GM12878 (cell line): ENCODE data around the gene PKHD1. TPM values are rescaled to one million over a fixed set of nuclear protein-coding genes. Genes with fewer than 3 reads are reported as not detected.

Source experiments
- ATAC-seq: fragments of 200-7000 bp; cut with Tn5 transposase; 3 replicates; pipeline ENCODE4 v1.9.1; 2020; ENCODE audit warnings: mild to moderate bottlenecking, moderate library complexity
- BruUV-seq: library from RNA; stranded (reverse); fragments of 400-500 nt; replicated peaks from 2 replicates; lab custom pipeline; 2021; lab: Mats Ljungman, UMichigan
- CTCF ChIA-PET: fragments of 300-600 bp; sonication (Branson Sonifier 250); formaldehyde crosslinking; extraction: SDS; loops from one replicate; lab custom pipeline; 2021; ENCODE audit warnings: inconsistent platforms; lab: Yijun Ruan, JAX
- POLR2A ChIA-PET: fragments of 350-600 bp; formaldehyde crosslinking; extraction: SDS; loops from one replicate; lab custom pipeline; 2021; ENCODE audit warnings: inconsistent platforms; lab: Charles Lee
- RAD21 ChIA-PET: fragments of 300-600 bp; sonication (Branson Sonifier 250); formaldehyde crosslinking; loops from one replicate; lab custom pipeline; 2023; ENCODE audit warnings: antibody characterized with exemption; ENCODE audit not compliant: unreplicated experiment; lab: Charles Lee
- SMC1A ChIA-PET: fragments of 300-600 bp; sonication (Branson Sonifier 250); formaldehyde crosslinking; loops from one replicate; lab custom pipeline; 2023; ENCODE audit not compliant: unreplicated experiment, uncharacterized antibody; lab: Charles Lee
- DNase-seq: peaks from one replicate; pipeline ENCODE4 v3.0.0-alpha.2; 2011; ENCODE audit warnings: low read depth, low spot score
- FAIRE-seq: peaks from 3 replicates; lab custom pipeline; 2011; peaks lifted over from hg19 to GRCh38; lab: Jason Lieb, UNC
- H2AFZ ChIP-seq: 2 replicates; pipeline ENCODE4 v1.6.0; 2011; ENCODE audit warnings: low read depth, low read length, control low read depth; ENCODE audit not compliant: control insufficient read depth
- H3K27ac ChIP-seq: 2 replicates; pipeline ENCODE4 v1.5.1; 2011; ENCODE audit warnings: control low read depth; ENCODE audit not compliant: control insufficient read depth, insufficient read depth
- H3K27me3 ChIP-seq, 2 experiments: replicated peaks in 1 of 2; 2 replicates each; pipeline versions ENCODE4 v1.6.0 to v1.6.1; 2011; ENCODE audit warnings: low read length in 1 of 2; ENCODE audit not compliant: control insufficient read depth in 2 of 2, insufficient read depth in 2 of 2
- H3K36me3 ChIP-seq, 2 experiments: 2 replicates each; pipeline ENCODE4 v1.5.1; 2011; ENCODE audit warnings: low read length in 1 of 2; ENCODE audit not compliant: control insufficient read depth in 2 of 2, insufficient read depth in 2 of 2
- H3K4me1 ChIP-seq: 2 replicates; pipeline ENCODE4 v1.6.1; 2011; ENCODE audit warnings: mild to moderate bottlenecking, low read length, moderate library complexity, mixed read lengths; ENCODE audit not compliant: control insufficient read depth, insufficient read depth
- H3K4me2 ChIP-seq: 2 replicates; pipeline ENCODE4 v1.6.0; 2011; ENCODE audit warnings: control low read depth; ENCODE audit not compliant: control insufficient read depth, insufficient read depth
- H3K4me3 ChIP-seq: fragments of 200-600 bp; sonication (generic); 2 replicates; pipeline ENCODE4 v1.5.1; 2016
- H3K79me2 ChIP-seq: 2 replicates; pipeline ENCODE4 v1.6.0; 2011; ENCODE audit warnings: low read length; ENCODE audit not compliant: control insufficient read depth, insufficient read depth
- H3K9ac ChIP-seq: 2 replicates; pipeline ENCODE4 v1.8.0; 2011; ENCODE audit warnings: low read length, control low read depth, mixed read lengths; ENCODE audit not compliant: control insufficient read depth, insufficient read depth
- H3K9me3 ChIP-seq: replicated peaks from 3 replicates; pipeline ENCODE4 v1.5.1; 2011; ENCODE audit warnings: mild to moderate bottlenecking, low read length; ENCODE audit not compliant: control insufficient read depth, insufficient read depth
- H4K20me1 ChIP-seq: 2 replicates; pipeline ENCODE4 v1.6.0; 2011; ENCODE audit not compliant: control insufficient read depth, insufficient read depth
- BCL11A ChIP-seq: IDR thresholded peaks from 2 replicates; pipeline ENCODE4 v1.6.1; 2011; ENCODE audit warnings: low read depth, low read length
- CBFB ChIP-seq: IDR thresholded peaks from 2 replicates; pipeline ENCODE4 v1.6.1; 2016; ENCODE audit warnings: antibody characterized with exemption, low read depth
- KDM1A ChIP-seq: fragments of 200-600 bp; sonication (generic); IDR thresholded peaks from 2 replicates; pipeline ENCODE4 v1.6.1; 2016; ENCODE audit warnings: borderline replicate concordance
- MTA2 ChIP-seq: fragments of 450-650 bp; IDR thresholded peaks from 2 replicates; pipeline ENCODE4 v1.6.1; 2016; ENCODE audit warnings: low read depth, mild to moderate bottlenecking, moderate library complexity
- NFXL1 ChIP-seq: fragments of 450-650 bp; IDR thresholded peaks from 2 replicates; pipeline ENCODE4 v1.6.1; 2017; ENCODE audit warnings: antibody characterized with exemption, mild to moderate bottlenecking, borderline replicate concordance
- NFYA ChIP-seq: IDR thresholded peaks from 2 replicates; pipeline ENCODE4 v1.6.1; 2011; ENCODE audit warnings: low read depth, mild to moderate bottlenecking, low read length, improper control_type of control experiment, borderline replicate concordance
- PRDM15 ChIP-seq: fragments of 450-650 bp; formaldehyde crosslinking; IDR thresholded peaks from 2 replicates; pipeline ENCODE4 v1.4.0; 2020; ENCODE audit warnings: mild to moderate bottlenecking, moderate library complexity
- REST ChIP-seq: IDR thresholded peaks from 2 replicates; pipeline ENCODE4 v1.6.1; 2012; ENCODE audit warnings: mild to moderate bottlenecking, low read depth, low read length
- SPI1 ChIP-seq: IDR thresholded peaks from 2 replicates; pipeline ENCODE4 v1.6.1; 2011; ENCODE audit warnings: low read depth, mild to moderate bottlenecking, low read length, moderate library complexity, borderline replicate concordance; ENCODE audit not compliant: insufficient read depth
- ZBED1 ChIP-seq: IDR thresholded peaks from 2 replicates; pipeline ENCODE4 v1.6.1; 2016; ENCODE audit warnings: borderline replicate concordance
- ZNF207 ChIP-seq: fragments of 450-650 bp; IDR thresholded peaks from 2 replicates; pipeline ENCODE4 v1.6.1; 2014; ENCODE audit warnings: antibody characterized with exemption, mild to moderate bottlenecking, borderline replicate concordance
- ZNF24 ChIP-seq: fragments of 450-650 bp; IDR thresholded peaks from 2 replicates; pipeline ENCODE4 v1.6.1; 2017; ENCODE audit warnings: antibody characterized with exemption, mild to moderate bottlenecking
- WGBS: methylation state at CpG from one replicate; pipeline ENCODE4 v1.1.6; 2016; ENCODE audit warnings: low lambda C conversion rate; ENCODE audit not compliant: insufficient replicate concordance, insufficient coverage; ENCODE audit errors: missing lambda C conversion rate; 5-methylcytosine and 5-hydroxymethylcytosine counted together
- in situ Hi-C: fragments of 300-500 bp; cut with MboI; formaldehyde crosslinking; loops from 9 replicates; pipeline ENCODE4 v1.14.3; 2018; ENCODE audit warnings: mixed read lengths
- intact Hi-C: fragments of 100-400 bp; cut with micrococcal nuclease; formaldehyde crosslinking; loops from one replicate; pipeline ENCODE4 v1.14.2; 2022; ENCODE audit not compliant: unreplicated experiment
- polyA plus RNA-seq, 11 experiments: library from polyadenylated mRNA; depleted of rRNA in 4 of 11; unstranded in 6 of 11; stranded (reverse) in 5 of 11; fragments of >200 nt; fragmentation: Nextera tagmentation in 4 of 11; fragmentation: Illumina TruSeq in 1 of 11; extraction: Ambion mirVana in 4 of 11; extraction: Trizol in 1 of 11; gene quantifications; 1 replicate in 1 of 11; 2 replicates in 10 of 11; pipeline versions ENCODE4 v1.2.1 to v1.2.3, GENCODE V29; 2011 to 2016; ENCODE audit warnings: inconsistent platforms in 2 of 11, missing spikeins in 2 of 11, low read depth in 1 of 11
- total RNA-seq, 4 experiments: library from RNA; depleted of rRNA in 3 of 4; stranded (reverse); fragments of >200 nt in 3 of 4; fragmentation: Illumina TruSeq in 1 of 4; extraction: Trizol in 1 of 4; gene quantifications; 2 replicates each; pipeline versions ENCODE4 v1.2.1 to v1.2.3, GENCODE V29; 2013 to 2021
- TF ChIP-seq, protein P1 (sequence below): fragments of 450-650 bp; IDR thresholded peaks from 2 replicates; pipeline ENCODE4 v1.6.1; 2018; ENCODE audit warnings: mild to moderate bottlenecking, low read depth, moderate library complexity; ENCODE audit not compliant: partially characterized antibody

PKHD1 gene
- total and polyA plus RNA-seq, 10 of the 15 experiments (the other 5 are each of a cell fraction or from before 2014, with no cell fraction given) = under 0.01 to 0.90 (median 0.02) TPM; not detected in 1

GRCh38 chr6:51962354-51962753 lies 125.1 kb downstream of the PKHD1 start (continued):
- TF ChIP-seq, protein P1, sequence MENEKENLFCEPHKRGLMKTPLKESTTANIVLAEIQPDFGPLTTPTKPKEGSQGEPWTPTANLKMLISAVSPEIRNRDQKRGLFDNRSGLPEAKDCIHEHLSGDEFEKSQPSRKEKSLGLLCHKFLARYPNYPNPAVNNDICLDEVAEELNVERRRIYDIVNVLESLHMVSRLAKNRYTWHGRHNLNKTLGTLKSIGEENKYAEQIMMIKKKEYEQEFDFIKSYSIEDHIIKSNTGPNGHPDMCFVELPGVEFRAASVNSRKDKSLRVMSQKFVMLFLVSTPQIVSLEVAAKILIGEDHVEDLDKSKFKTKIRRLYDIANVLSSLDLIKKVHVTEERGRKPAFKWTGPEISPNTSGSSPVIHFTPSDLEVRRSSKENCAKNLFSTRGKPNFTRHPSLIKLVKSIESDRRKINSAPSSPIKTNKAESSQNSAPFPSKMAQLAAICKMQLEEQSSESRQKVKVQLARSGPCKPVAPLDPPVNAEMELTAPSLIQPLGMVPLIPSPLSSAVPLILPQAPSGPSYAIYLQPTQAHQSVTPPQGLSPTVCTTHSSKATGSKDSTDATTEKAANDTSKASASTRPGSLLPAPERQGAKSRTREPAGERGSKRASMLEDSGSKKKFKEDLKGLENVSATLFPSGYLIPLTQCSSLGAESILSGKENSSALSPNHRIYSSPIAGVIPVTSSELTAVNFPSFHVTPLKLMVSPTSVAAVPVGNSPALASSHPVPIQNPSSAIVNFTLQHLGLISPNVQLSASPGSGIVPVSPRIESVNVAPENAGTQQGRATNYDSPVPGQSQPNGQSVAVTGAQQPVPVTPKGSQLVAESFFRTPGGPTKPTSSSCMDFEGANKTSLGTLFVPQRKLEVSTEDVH = no peak
- TF ChIP-seq MTA2 (no peak), NFYA (no peak), NFXL1 (no peak)
- TF ChIP-seq, all 136 proteins: peak for 0

GRCh38 chr6:51960419-51960818 lies 127.0 kb downstream of the PKHD1 start:
- ChIA-PET CTCF (interaction anchor here (0.6 to 11.3 kb wide), 33 partner anchors 8 to 1145 kb away, joined by 3 to 121 read pairs (median 5); no protein-coding TSS in a partner anchor), RAD21 (interaction anchor here (0.5 to 4.5 kb wide), 15 partner anchors 9 to 109 kb away, joined by 3 to 37 read pairs (median 4); no protein-coding TSS in a partner anchor), POLR2A (no interaction called here), SMC1A (interaction anchor here (0.6 to 6.6 kb wide), 23 partner anchors 8 to 398 kb away, joined by 3 to 83 read pairs (median 4); no protein-coding TSS in a partner anchor)
- Histone ChIP-seq H3K79me2 (no peaks in the 10 kb centered on the region), H3K4me1 (no peaks in the 10 kb centered on the region), H4K20me1 (no peaks in the 10 kb centered on the region), H3K9me3 (no peaks in the 10 kb centered on the region), H3K4me2 (no peak overlapping the region), H3K36me3 (no peaks in the 10 kb centered on the region), H3K27me3 (peaks cover 0 to 6% of the 10 kb centered on the region in 2 experiments; a peak in 1 of 4 replicates), H3K27ac (no peak overlapping the region), H3K4me3 (no peak overlapping the region), H2AFZ (no peak overlapping the region), H3K9ac (no peak overlapping the region)
- 34% methylated on average over 2 of the region's 2 CpGs for WGBS
- intact Hi-C loops = no loop called here
- ATAC-seq (no peak), FAIRE-seq (no peak), DNase-seq (no peak)
- in situ Hi-C loops = loop anchor here (5.0 to 10.0 kb wide), 2 partner anchors 103 to 1146 kb away; partner anchors contain the start of gene TFAP2B
- BruUV-seq = no TSS peak
- TF ChIP-seq ZNF24 (no peak), SPI1 (no peak), KDM1A (no peak), PRDM15 (no peak), ZNF207 (no peak), BCL11A (no peak), REST (no peak), CBFB (no peak), ZBED1 (no peak)
